Measurements from ENCODE around the gene TNRC18.

DNA sequence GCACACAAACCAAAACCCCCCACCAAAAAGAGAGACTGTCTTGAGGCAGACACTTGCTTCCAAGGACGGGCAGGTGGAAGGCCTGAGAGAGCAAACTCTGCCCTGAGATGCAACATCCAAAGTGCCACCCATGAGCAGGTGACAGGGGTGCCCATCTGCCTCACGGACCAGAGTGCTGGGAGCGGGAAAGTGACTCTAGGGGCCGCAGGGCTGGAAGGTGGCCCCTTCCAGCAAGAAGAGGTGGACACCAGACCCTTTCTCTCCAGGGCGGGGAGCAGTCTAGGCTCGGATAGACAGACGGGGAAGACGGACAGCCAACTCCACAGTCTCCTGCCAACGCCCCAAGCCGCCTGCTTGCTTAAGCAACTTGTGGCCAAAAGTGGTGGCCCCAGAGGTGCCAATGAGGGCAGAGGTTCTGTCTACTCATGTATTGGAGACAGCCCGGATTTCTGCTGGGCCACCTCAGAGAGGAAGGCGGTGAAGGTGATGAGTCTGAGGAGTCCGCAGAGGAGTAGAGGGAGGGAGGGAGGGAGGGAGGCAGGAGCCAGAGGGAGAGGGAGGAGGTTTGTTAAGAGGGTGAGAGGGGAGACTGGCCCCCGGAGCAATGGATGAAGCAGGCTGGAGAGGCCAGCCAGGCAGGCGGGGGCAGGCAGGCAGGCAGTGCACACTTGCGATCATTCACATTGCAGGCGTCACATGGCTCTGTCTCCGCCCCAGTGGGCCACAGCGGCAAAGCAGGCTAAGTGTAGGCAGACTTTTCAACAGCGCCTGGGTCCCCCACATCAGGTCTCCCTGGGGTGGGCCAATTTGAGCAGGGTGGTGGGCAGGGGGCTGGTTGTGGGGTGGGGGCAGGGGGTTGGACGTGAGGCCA is 75.3 kb downstream of the TNRC18 start:
- TF ChIP-seq, protein P1, sequence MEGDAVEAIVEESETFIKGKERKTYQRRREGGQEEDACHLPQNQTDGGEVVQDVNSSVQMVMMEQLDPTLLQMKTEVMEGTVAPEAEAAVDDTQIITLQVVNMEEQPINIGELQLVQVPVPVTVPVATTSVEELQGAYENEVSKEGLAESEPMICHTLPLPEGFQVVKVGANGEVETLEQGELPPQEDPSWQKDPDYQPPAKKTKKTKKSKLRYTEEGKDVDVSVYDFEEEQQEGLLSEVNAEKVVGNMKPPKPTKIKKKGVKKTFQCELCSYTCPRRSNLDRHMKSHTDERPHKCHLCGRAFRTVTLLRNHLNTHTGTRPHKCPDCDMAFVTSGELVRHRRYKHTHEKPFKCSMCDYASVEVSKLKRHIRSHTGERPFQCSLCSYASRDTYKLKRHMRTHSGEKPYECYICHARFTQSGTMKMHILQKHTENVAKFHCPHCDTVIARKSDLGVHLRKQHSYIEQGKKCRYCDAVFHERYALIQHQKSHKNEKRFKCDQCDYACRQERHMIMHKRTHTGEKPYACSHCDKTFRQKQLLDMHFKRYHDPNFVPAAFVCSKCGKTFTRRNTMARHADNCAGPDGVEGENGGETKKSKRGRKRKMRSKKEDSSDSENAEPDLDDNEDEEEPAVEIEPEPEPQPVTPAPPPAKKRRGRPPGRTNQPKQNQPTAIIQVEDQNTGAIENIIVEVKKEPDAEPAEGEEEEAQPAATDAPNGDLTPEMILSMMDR (IDR thresholded peaks at IDR 0.05) = no peak
- TF ChIP-seq POLR2A (IDR thresholded peaks at IDR 0.05) (no peak), EP300 (IDR thresholded peaks at IDR 0.05) (no peak)
